Spinal cord (tissue), 10 donors: ENCODE results near the gene AFF1. TPM values are rescaled to one million over a fixed set of nuclear protein-coding genes. Genes with fewer than 3 reads are reported as not detected.

Experiments used
- DNase-seq, 6 donors: peaks; one replicate each; pipeline versions ENCODE4 v3.0.0 to v3.0.0-alpha.2; 2013 to 2015; ENCODE audit warnings: low spot score in 6 of 6, low read depth in 4 of 6
- H3K27ac ChIP-seq: one replicate; pipeline ENCODE4 v1.5.1; 2013; ENCODE audit warnings: low read depth, low read length, control low read depth
- H3K27me3 ChIP-seq: one replicate; pipeline ENCODE4 v1.6.1; 2013; ENCODE audit warnings: low read length; ENCODE audit not compliant: control insufficient read depth, insufficient read depth
- H3K36me3 ChIP-seq: one replicate; pipeline ENCODE4 v1.6.1; 2013; ENCODE audit warnings: low read length; ENCODE audit not compliant: control insufficient read depth, insufficient read depth
- H3K4me1 ChIP-seq: one replicate; pipeline ENCODE4 v1.6.1; 2013; ENCODE audit warnings: low read length; ENCODE audit not compliant: control insufficient read depth, insufficient read depth
- H3K4me3 ChIP-seq: one replicate; pipeline ENCODE4 v1.5.1; 2013; ENCODE audit warnings: low read depth, low read length, control low read depth
- H3K9me3 ChIP-seq: one replicate; pipeline ENCODE4 v1.6.1; 2013; ENCODE audit warnings: low read length; ENCODE audit not compliant: control insufficient read depth, insufficient read depth
- WGBS: methylation state at CpG from one replicate; pipeline ENCODE4 v1.1.5; 2013; ENCODE audit warnings: missing lambda C conversion rate; ENCODE audit not compliant: insufficient coverage; 5-methylcytosine and 5-hydroxymethylcytosine counted together
- polyA plus RNA-seq, 2 donors: library from polyadenylated mRNA; unstranded; fragments of 120-200 nt; gene quantifications; one replicate each; pipeline ENCODE4 v1.2.1, GENCODE V29; 2013; ENCODE audit not compliant: insufficient read length in 2 of 2
- total RNA-seq, 2 donors: library from RNA; depleted of rRNA in 1 of 2; stranded (reverse); fragments of 120-200 nt in 1 of 2; fragments of >200 nt in 1 of 2; gene quantifications; one replicate each; pipeline versions ENCODE4 v1.2.3 to v1.2.4, GENCODE V29; 2013 to 2014
- donor health status: healthy.

The AFF1 gene
- total and polyA plus RNA-seq, 4 donors = 14.2 to 24.6 (median 18.4) TPM

- Histone ChIP-seq H3K27me3 (no peaks in the 10 kb centered on the region), H3K36me3 (peaks cover 9% of the 10 kb centered on the region), H3K4me1 (no peaks in the 10 kb centered on the region), H3K27ac (no peak overlapping the region), H3K4me3 (no peak overlapping the region), H3K9me3 (peaks cover 1% of the 10 kb centered on the region)
- no CpG with 5 or more reads among the region's 1 CpG for WGBS
- no peak for DNase-seq
These were observed 175.1 kb downstream of the AFF1 start for GRCh38 chr4:87109945-87110344.

GRCh38 chr4:87112063-87112462 is 177.3 kb downstream of the AFF1 start:
- H3K36me3 ChIP-seq = peaks cover 11% of the 10 kb centered on the region
- peaks cover 1% of the 10 kb centered on the region for H3K9me3 ChIP-seq
- H3K27ac ChIP-seq = no peak overlapping the region
- no peak for DNase-seq
- H3K4me1 ChIP-seq = no peaks in the 10 kb centered on the region
- no peak overlapping the region for H3K4me3 ChIP-seq
- no CpG with 5 or more reads among the region's 4 CpGs for WGBS
- H3K27me3 ChIP-seq = no peaks in the 10 kb centered on the region

GRCh38 chr4:87114245-87115062 is 179.6 kb downstream of the AFF1 start:
- 94% methylated on average over 17 of the region's 24 CpGs for WGBS
- Histone ChIP-seq H3K36me3 (peaks cover 14% of the 10 kb centered on the region), H3K27ac (no peak overlapping the region), H3K4me1 (no peaks in the 10 kb centered on the region), H3K9me3 (peaks cover 1% of the 10 kb centered on the region), H3K4me3 (no peak overlapping the region), H3K27me3 (no peaks in the 10 kb centered on the region)
- no peak for DNase-seq

- H3K36me3 ChIP-seq = peaks cover 19% of the 10 kb centered on the region
- H3K4me3 ChIP-seq = no peak overlapping the region
- H3K9me3 ChIP-seq = peaks cover 1% of the 10 kb centered on the region
- no peak overlapping the region for H3K27ac ChIP-seq
- WGBS = 100% methylated on average over 1 of the region's 1 CpG
- H3K4me1 ChIP-seq = peaks cover 9% of the 10 kb centered on the region
- no peaks in the 10 kb centered on the region for H3K27me3 ChIP-seq
- DNase-seq = no peak
These were observed 181.4 kb downstream of the AFF1 start for GRCh38 chr4:87116231-87116630.

- peaks cover 19% of the 10 kb centered on the region for H3K36me3 ChIP-seq
- H3K9me3 ChIP-seq = peaks cover 1% of the 10 kb centered on the region
- H3K27ac ChIP-seq = no peak overlapping the region
- no peak overlapping the region for H3K4me3 ChIP-seq
- WGBS = 74% methylated on average over 7 of the region's 8 CpGs
- no peak for DNase-seq
- H3K27me3 ChIP-seq = no peaks in the 10 kb centered on the region
- H3K4me1 ChIP-seq = peaks cover 9% of the 10 kb centered on the region
These were observed 182.4 kb downstream of the AFF1 start for GRCh38 chr4:87117051-87117731.

- Histone ChIP-seq H3K36me3 (peaks cover 19% of the 10 kb centered on the region), H3K4me3 (no peak overlapping the region), H3K4me1 (peaks cover 9% of the 10 kb centered on the region), H3K27me3 (no peaks in the 10 kb centered on the region), H3K9me3 (peaks cover 1% of the 10 kb centered on the region), H3K27ac (no peak overlapping the region)
- no peak for DNase-seq
- 50% methylated on average over 1 of the region's 5 CpGs for WGBS
These were observed 182.9 kb downstream of the AFF1 start for GRCh38 chr4:87117732-87118075.

- WGBS = no CpG with 5 or more reads among the region's 1 CpG
- no peak for DNase-seq
- H3K36me3 ChIP-seq = peaks cover 19% of the 10 kb centered on the region
- peaks cover 1% of the 10 kb centered on the region for H3K9me3 ChIP-seq
- no peak overlapping the region for H3K4me3 ChIP-seq
- no peaks in the 10 kb centered on the region for H3K27me3 ChIP-seq
- peaks cover 9% of the 10 kb centered on the region for H3K4me1 ChIP-seq
- H3K27ac ChIP-seq = no peak overlapping the region
These were observed 183.6 kb downstream of the AFF1 start for GRCh38 chr4:87118421-87118820.

GRCh38 chr4:87118826-87119225 is 184.0 kb downstream of the AFF1 start:
- Histone ChIP-seq H3K4me3 (no peak overlapping the region), H3K9me3 (peaks cover 1% of the 10 kb centered on the region), H3K27ac (no peak overlapping the region), H3K36me3 (peaks cover 19% of the 10 kb centered on the region), H3K27me3 (no peaks in the 10 kb centered on the region), H3K4me1 (peaks cover 9% of the 10 kb centered on the region)
- 92% methylated on average over 1 of the region's 2 CpGs for WGBS
- no peak for DNase-seq

GRCh38 chr4:87120010-87120409 is 185.2 kb downstream of the AFF1 start:
- Histone ChIP-seq H3K36me3 (peaks cover 10% of the 10 kb centered on the region), H3K27me3 (no peaks in the 10 kb centered on the region), H3K4me3 (no peak overlapping the region), H3K27ac (no peak overlapping the region), H3K4me1 (peaks cover 9% of the 10 kb centered on the region), H3K9me3 (no peaks in the 10 kb centered on the region)
- no peak for DNase-seq
- WGBS = 87% methylated on average over 3 of the region's 4 CpGs
